Measurements from ENCODE around the gene PTPRG. TPM values are rescaled to one million over a fixed set of nuclear protein-coding genes. Genes with fewer than 3 reads are reported as not detected.

PTPRG gene
- total and polyA plus RNA-seq, 2 of the 13 experiments (the other 11 are each of a cell fraction or from before 2014, with no cell fraction given) = 8.0 to 25.3 TPM

DNA sequence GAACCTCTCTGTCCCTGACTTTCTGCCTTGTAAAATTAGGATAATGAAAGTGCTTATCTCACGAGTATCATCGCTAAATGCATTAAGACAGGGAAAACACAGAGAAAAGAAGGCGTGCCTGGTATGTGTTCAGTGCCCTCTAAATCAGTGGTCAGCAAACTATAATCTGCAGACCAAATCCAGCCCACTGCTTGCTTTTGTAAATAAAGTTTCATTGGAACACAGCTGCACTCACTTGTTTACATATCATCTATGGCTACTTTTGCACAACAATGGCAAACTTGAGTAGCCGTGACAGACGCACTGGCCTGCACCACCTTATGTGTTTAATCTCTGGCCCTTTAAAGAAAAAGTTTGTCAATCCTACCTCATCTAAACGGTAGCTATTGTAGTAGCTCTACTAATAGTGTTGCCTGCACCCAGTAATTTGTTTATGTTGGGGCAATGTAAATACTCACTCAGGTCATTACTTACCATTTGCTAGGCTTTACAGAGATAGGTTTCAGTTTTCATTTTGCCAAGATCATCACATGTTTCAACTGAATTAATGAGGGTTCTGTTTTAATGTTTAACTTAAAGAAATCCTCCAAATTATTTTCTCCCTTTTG lies 582.6 kb downstream of the PTPRG start:
- no peak overlapping the region for H2AFZ ChIP-seq (ENCODE audit: low read length)
- ChIA-PET CTCF (ENCODE audit: low intra/inter-chr PET ratio, low total read pairs) (no interaction called here), POLR2A (no interaction called here)
- H3K27ac ChIP-seq (ENCODE audit: extremely low read length, insufficient read depth, low read length) = no peak overlapping the region
- intact Hi-C loops (cut with micrococcal nuclease; ENCODE audit: unreplicated experiment) = no loop called here
- H3K36me3 ChIP-seq (replicated peaks in 1 of 2; ENCODE audit: control insufficient read depth in 1 of 2, insufficient read depth in 2 of 2, low read length in 2 of 2) = peaks cover 0 to 6% of the 10 kb centered on the region in 2 experiments; a peak in 2 of 5 replicates
- FAIRE-seq (no peak), ATAC-seq (peak; percentile 38; the same call in 1 of the 3 replicates), DNase-seq (ENCODE audit: low spot score) (no peak)
- no peaks in the 10 kb centered on the region for H3K27me3 ChIP-seq (ENCODE audit: control insufficient read depth in 1 of 2, insufficient read depth in 2 of 2, low read length in 2 of 2)
- H3K9ac ChIP-seq (ENCODE audit: insufficient read depth, low read depth, low read length) = no peak overlapping the region
- in situ Hi-C loops (cut with HindIII; ENCODE audit: extremely low pct_ligation_motif_present, low pct_unique_long_range_greater_than_20kb) = no loop called here
- H4K20me1 ChIP-seq (ENCODE audit: insufficient read depth, low read length) = 0 out of 2 replicates have a peak, but pooled peaks cover 2% of the 10 kb centered on the region
- H3K4me2 ChIP-seq (ENCODE audit: low read depth, low read length) = no peak overlapping the region
- H3K4me3 ChIP-seq (replicated peaks in 1 of 3; ENCODE audit: insufficient read depth in 1 of 3, low read depth in 2 of 3, low read length in 3 of 3) = no peak overlapping the region
- no TSS peak for BruUV-seq (replicated peaks)
- no peaks in the 10 kb centered on the region for H3K79me2 ChIP-seq (ENCODE audit: insufficient read depth, low read length)
- H3K4me1 ChIP-seq (ENCODE audit: insufficient read depth, low read length) = no peaks in the 10 kb centered on the region
- H3K9me3 ChIP-seq (ENCODE audit: low read length) = no peaks in the 10 kb centered on the region
- WGBS (ENCODE audit: low lambda C conversion rate) = 66% methylated on average over 6 of the region's 6 CpGs
- TF ChIP-seq TCF12 (IDR thresholded peaks at IDR 0.05) = no peak
- TF ChIP-seq TCF12 (CRISPR knock-in tag; IDR thresholded peaks at IDR 0.05) = no peak
- no peak for TF ChIP-seq FOXP1 (IDR thresholded peaks at IDR 0.05)
- peak; percentile 13; the same call in 1 of the 2 replicates for TF ChIP-seq FOXP1 (CRISPR knock-in tag; IDR thresholded peaks at IDR 0.05)
- TF ChIP-seq GFI1 (CRISPR knock-in tag; IDR thresholded peaks at IDR 0.05; ENCODE audit: borderline replicate concordance) = peak; percentile 73; the same call in 1 of the 2 replicates
- TF ChIP-seq ZNF234 (CRISPR knock-in tag; conservative IDR thresholded peaks at IDR 0.05) = no peak
- TF ChIP-seq ZNF451 (CRISPR knock-in tag; IDR thresholded peaks at IDR 0.05) = no peak
- no peak for TF ChIP-seq FOXA1 (IDR thresholded peaks at IDR 0.05)
- peak; percentile 42; the same call in 1 of the 2 replicates for TF ChIP-seq FOXA1 (CRISPR knock-in tag; IDR thresholded peaks at IDR 0.05)
- TF ChIP-seq HIVEP1 (CRISPR knock-in tag; IDR thresholded peaks at IDR 0.05) = no peak
- TF ChIP-seq, protein P1, sequence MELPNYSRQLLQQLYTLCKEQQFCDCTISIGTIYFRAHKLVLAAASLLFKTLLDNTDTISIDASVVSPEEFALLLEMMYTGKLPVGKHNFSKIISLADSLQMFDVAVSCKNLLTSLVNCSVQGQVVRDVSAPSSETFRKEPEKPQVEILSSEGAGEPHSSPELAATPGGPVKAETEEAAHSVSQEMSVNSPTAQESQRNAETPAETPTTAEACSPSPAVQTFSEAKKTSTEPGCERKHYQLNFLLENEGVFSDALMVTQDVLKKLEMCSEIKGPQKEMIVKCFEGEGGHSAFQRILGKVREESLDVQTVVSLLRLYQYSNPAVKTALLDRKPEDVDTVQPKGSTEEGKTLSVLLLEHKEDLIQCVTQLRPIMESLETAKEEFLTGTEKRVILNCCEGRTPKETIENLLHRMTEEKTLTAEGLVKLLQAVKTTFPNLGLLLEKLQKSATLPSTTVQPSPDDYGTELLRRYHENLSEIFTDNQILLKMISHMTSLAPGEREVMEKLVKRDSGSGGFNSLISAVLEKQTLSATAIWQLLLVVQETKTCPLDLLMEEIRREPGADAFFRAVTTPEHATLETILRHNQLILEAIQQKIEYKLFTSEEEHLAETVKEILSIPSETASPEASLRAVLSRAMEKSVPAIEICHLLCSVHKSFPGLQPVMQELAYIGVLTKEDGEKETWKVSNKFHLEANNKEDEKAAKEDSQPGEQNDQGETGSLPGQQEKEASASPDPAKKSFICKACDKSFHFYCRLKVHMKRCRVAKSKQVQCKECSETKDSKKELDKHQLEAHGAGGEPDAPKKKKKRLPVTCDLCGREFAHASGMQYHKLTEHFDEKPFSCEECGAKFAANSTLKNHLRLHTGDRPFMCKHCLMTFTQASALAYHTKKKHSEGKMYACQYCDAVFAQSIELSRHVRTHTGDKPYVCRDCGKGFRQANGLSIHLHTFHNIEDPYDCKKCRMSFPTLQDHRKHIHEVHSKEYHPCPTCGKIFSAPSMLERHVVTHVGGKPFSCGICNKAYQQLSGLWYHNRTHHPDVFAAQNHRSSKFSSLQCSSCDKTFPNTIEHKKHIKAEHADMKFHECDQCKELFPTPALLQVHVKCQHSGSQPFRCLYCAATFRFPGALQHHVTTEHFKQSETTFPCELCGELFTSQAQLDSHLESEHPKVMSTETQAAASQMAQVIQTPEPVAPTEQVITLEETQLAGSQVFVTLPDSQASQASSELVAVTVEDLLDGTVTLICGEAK (IDR thresholded peaks at IDR 0.05) = no peak
- TF ChIP-seq, protein P1 (CRISPR knock-in tag; IDR thresholded peaks at IDR 0.05) = peak; percentile 77
- TF ChIP-seq ZNF550 (CRISPR knock-in tag; IDR thresholded peaks at IDR 0.05; ENCODE audit: borderline replicate concordance) = no peak
- no peak for TF ChIP-seq SYNCRIP (IDR thresholded peaks at IDR 0.05; ENCODE audit: insufficient read depth, low read depth, low read length)
- no peak for TF ChIP-seq ISL2 (CRISPR knock-in tag; IDR thresholded peaks at IDR 0.05)
- TF ChIP-seq ZNF33A (CRISPR knock-in tag; IDR thresholded peaks at IDR 0.05; ENCODE audit: borderline replicate concordance) = no peak
- no peak for TF ChIP-seq SMARCC2 (IDR thresholded peaks at IDR 0.05)
- no peak for TF ChIP-seq ZNF296 (CRISPR knock-in tag; conservative IDR thresholded peaks at IDR 0.05)
- no peak for TF ChIP-seq SOX6 (IDR thresholded peaks at IDR 0.05)
- TF ChIP-seq SOX6 (CRISPR knock-in tag; IDR thresholded peaks at IDR 0.05) = peak; percentile 23; the same call in 1 of the 2 replicates

Measured in HepG2 (cell line).